Umbilical cord (tissue), 1 donor: ENCODE measurements around the gene LRP5. TPM values are rescaled to one million over a fixed set of nuclear protein-coding genes. Genes with fewer than 3 reads are reported as not detected.

Experiments used
- total RNA-seq: library from RNA; depleted of rRNA; stranded (reverse); fragments of >200 nt; gene quantifications from one replicate; pipeline ENCODE4 v1.2.3, GENCODE V29; 2014; ENCODE audit warnings: low replicate concordance; ENCODE audit not compliant: insufficient read depth

Gene LRP5
- total RNA-seq, 1 donor from 2014 or later: 50.6 TPM

Other genes starting within 250 kb of the LRP5 start
- 6.7 TPM for gene CHKA, start 191.2 kb upstream of the LRP5 start, total RNA-seq
- gene KMT5B, start 99.3 kb upstream of the LRP5 start, total RNA-seq: 54.2 TPM
- 12.0 TPM for gene C11orf24, start 40.6 kb upstream of the LRP5 start, total RNA-seq
- gene PPP6R3, start 148.2 kb downstream of the LRP5 start, total RNA-seq: 224 TPM